GM12875 (cell line): ENCODE measurements around the gene GNG4.
A peak's percentile ranks its signal among the peaks of the same experiment; 100 is the strongest.
"Not testable (repeated sequence)": the region's sequence is repeated elsewhere in the genome, so short reads cannot be mapped to it uniquely, and the experiment has no call there.

Experiments used
- H3K4me3 ChIP-seq: one replicate; pipeline ENCODE4 v1.5.1; 2011; ENCODE audit warnings: low read depth, low read length, control low read depth
- CTCF ChIP-seq: IDR thresholded peaks from 2 replicates; pipeline ENCODE4 v1.5.1; 2011; ENCODE audit warnings: low read depth, mild to moderate bottlenecking, control low read depth, inconsistent platforms, low read length, moderate library complexity, borderline replicate concordance; ENCODE audit not compliant: insufficient read depth

The GNG4 gene

DNA sequence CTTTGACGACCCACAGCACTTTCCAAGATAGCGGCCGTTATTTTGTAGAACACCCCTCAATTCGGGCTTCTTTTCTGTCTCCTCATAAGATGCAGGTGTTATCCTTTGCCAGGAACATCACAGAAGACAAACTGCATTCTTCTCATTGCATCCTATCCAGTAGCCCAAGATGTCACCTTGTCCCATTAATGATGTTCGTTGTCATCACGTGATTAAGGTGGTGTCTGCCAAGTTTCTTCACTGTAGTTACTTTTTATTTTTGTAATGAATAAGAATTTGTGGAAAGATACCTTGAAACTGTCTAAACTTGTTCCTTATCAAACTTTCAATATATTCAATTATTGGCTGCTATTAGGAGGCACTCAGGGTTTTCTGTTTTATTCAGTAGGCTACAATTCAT lies 39.4 kb downstream of the GNG4 start:
- no peak for TF ChIP-seq CTCF
- no peak overlapping the region for H3K4me3 ChIP-seq

DNA sequence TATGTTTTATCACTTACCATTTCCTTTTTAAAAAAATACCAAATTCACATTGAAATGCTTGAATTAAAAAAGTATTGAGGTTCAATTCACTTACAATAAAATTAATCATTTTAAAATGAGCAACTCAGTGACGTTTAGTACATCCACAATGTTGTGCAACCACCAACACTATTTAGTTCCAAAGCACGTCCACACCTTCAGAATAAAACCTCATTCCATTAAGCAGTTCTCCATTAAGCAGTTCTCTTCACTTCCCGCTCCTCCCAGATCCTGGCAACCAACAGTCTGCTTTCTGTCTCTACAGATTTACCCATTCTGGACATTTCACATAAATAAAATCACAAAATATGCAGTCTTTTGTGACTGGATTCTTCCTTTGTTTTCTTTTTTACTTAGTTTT lies 41.3 kb downstream of the GNG4 start:
- no peak for TF ChIP-seq CTCF
- no peak overlapping the region for H3K4me3 ChIP-seq

DNA sequence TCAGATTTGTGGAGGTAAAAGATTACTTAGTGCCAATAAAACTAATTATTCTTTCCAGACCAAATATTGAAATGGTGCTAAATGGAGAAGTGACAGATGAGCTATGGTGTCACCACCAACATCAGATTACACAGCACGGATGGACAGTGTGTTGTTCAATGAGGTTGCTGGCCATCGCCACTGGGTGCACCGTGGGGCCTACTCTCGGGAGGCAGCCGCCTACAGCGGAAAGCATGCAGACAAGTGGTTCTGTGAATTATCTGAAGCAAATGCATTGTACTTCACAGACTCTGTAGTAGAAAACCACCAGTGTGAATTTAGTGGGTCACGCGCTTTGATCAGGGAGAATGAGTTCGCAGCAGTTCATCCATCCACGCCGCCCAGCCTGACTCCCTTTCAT lies 42.3 kb downstream of the GNG4 start:
- no peak overlapping the region for H3K4me3 ChIP-seq
- TF ChIP-seq CTCF, result no peak

DNA sequence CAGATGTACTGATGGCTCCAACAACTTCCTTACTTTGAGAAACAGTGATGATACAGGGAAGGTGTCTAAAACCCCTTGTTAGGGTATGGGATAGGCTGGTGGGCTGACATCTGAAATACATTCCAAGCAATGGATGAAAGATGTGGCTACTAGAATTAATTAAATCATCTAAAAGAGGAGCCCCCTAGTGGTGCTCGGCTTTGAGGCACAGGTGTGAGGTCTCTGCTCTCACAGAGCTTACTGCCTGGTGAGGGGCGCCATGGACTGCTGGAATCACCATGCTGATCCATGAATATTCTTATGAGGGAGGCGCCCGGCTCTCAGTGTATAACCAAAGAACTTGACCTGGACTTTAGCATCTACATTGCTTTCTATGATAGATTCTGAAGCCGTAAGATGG lies 48.5 kb downstream of the GNG4 start:
- peak; percentile 45; the same call in 1 of the 2 replicates for TF ChIP-seq CTCF
- H3K4me3 ChIP-seq, result no peak overlapping the region

- no peak overlapping the region for H3K4me3 ChIP-seq
- TF ChIP-seq CTCF, result no peak
These were observed 50.0 kb downstream of the GNG4 start for GRCh38 chr1:235599536-235599935.

GRCh38 chr1:235597867-235598553 lies 51.6 kb downstream of the GNG4 start:
- peak; percentile 25; the same call in 1 of the 2 replicates for TF ChIP-seq CTCF
- H3K4me3 ChIP-seq, result no peak overlapping the region

- no peak overlapping the region for H3K4me3 ChIP-seq
- no peak for TF ChIP-seq CTCF
These were observed 54.5 kb downstream of the GNG4 start for GRCh38 chr1:235595079-235595478.

- not testable (repeated sequence) for H3K4me3 ChIP-seq
These were observed 55.2 kb downstream of the GNG4 start for GRCh38 chr1:235594281-235594895.
